Dedifferentiated amniotic fluid mesenchymal stem cell (primary cell): ENCODE results near the gene PARM1.

ENCODE experiments used
- DNase-seq: peaks from one replicate; pipeline ENCODE4 v3.0.0-alpha.2; 2016; ENCODE audit errors: extremely low spot score

PARM1 gene

DNA sequence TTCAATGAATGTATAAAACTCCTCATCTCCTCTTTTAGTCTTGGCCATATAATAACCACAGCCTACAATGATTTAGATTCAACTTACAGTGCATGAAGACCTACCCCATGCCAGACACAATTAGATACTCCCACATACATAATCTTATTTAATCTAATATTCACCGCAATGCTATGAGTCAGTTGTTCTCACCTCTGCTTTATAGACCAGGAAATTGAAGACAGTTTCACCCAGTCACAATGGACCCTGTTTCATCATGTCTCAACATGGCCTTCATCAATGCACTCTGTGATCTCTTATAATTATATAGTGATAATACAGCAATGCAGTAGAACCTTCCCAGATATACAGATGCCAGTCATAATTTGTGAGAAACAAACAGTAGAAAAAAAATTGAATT, 148.6 kb downstream of the PARM1 start:
- DNase-seq, result no peak

DNA sequence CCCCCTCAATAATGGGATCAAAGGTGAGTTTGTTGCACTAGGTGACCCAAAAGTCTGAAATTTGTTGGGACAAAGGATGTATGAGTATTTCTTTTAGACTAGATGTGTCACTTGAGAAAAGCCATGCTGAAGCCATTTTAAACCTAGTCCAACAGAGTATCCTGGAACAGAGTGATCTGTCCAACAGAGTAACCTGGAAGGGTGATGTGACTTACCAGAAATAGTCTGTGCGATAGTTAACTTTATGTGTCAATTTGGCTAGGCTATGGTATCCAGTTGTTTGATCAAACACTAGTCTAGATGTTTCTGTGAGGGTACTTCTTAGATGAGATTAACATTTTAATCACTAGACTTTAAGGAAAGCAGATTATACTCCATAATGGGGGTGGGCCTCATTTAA, 154.5 kb downstream of the PARM1 start:
- DNase-seq, result no peak

DNA sequence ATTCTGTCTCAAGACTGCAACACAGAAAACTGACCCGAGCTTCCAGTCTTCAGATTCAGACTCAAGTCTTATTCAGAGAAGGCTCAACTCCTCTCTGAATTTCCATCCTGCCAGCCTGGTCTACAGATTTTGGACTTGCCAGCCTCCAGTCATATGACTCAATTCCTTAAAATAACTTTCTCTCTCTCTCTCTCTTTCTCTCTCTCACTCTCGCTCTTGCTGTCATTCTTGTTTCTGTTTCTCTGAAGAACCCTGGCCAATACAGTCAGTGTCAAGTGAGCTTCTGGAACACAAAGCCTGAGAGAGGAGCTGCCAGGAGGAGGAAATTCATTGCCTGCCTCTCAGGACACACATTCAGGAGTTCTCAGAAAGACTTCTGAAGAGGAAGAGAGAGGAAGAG, 154.9 kb downstream of the PARM1 start:
- DNase-seq, result no peak

DNA sequence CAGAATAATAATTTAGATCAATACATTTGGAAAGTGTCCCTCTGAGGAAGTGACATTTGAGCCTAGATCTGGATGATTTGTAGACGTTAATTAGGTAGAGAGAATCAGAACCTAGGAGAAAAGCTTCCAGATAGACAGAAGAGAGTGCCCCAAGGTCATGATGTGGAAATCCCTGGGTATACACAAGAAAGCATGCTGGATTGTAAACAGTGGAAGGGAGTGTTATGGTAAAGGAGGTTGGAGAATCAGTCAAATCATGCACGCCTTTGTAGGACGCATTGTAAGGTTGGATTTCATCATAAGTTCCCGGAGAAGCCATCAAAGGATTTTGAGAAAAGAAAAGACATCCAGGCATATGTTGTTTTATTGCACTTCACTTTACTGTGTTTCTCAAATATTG, 156.3 kb downstream of the PARM1 start:
- no peak for DNase-seq

DNA sequence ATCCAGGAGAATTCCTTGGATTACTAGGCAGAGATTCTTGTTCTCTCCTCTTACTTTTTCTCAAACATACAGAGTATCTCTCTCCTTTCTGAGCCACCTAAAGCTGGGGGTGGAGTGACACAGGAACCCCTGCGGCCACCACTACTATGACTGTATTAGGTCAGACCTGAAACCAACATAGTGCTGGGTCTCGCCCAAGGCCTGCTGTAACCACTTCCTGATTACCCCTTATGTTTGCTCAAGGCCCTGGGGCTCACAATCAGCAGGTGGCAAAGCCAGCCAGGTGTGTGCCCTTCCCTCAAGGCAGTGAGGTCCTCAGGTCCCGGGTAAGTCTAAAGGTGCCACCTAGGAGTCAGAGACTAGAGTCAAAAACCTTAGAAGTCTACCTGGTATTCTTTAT, 166.4 kb downstream of the PARM1 start:
- DNase-seq, result no peak
